ENCODE data around the gene HOXA1.

- TF ChIP-seq CTCF (IDR thresholded peaks at IDR 0.05) (no peak), ZFX (IDR thresholded peaks at IDR 0.05; ENCODE audit: borderline replicate concordance) (no peak)
These were observed 48.8 kb downstream of the HOXA1 start for GRCh38 chr7:27046854-27047549.
